Activated CD8-positive, alpha-beta T cell treated with anti-CD3 and anti-CD28 coated beads for 36 hours (primary cell): Measurements from ENCODE around the gene WDR73. TPM values are rescaled to one million over a fixed set of nuclear protein-coding genes. Genes with fewer than 3 reads are reported as not detected.
A peak's percentile ranks its signal among the peaks of the same experiment; 100 is the strongest.

ENCODE experiments used
- ATAC-seq: fragments of 200-7000 bp; cut with Tn5 transposase; one replicate; pipeline ENCODE4 v1.10.0; 2021; ENCODE audit warnings: mild to moderate bottlenecking, moderate library complexity
- CTCF ChIA-PET: fragments of 350-600 bp; sonication (Branson Sonifier 250); formaldehyde crosslinking; loops from one replicate; lab custom pipeline; 2021; ENCODE audit warnings: antibody characterized with exemption; lab: Charles Lee
- POLR2A ChIA-PET: fragments of 350-600 bp; sonication (Branson Sonifier 250); formaldehyde crosslinking; loops from one replicate; lab custom pipeline; 2021; ENCODE audit warnings: antibody characterized with exemption; lab: Charles Lee
- DNase-seq: peaks from one replicate; pipeline ENCODE4 v3.0.0-alpha.2; 2020
- H3K27ac Mint-ChIP-seq: one replicate; pipeline ENCODE4 v1.8.0; 2021; ENCODE audit warnings: mild to moderate bottlenecking, mixed read lengths
- H3K27me3 Mint-ChIP-seq: one replicate; pipeline ENCODE4 v1.8.0; 2021; ENCODE audit warnings: mixed read lengths
- H3K36me3 Mint-ChIP-seq: one replicate; pipeline ENCODE4 v1.8.0; 2021; ENCODE audit warnings: low read depth, mixed read lengths
- H3K4me1 Mint-ChIP-seq: one replicate; pipeline ENCODE4 v1.8.0; 2021; ENCODE audit warnings: low read depth, mixed read lengths
- H3K4me3 Mint-ChIP-seq: one replicate; pipeline ENCODE4 v1.8.0; 2021; ENCODE audit warnings: mild to moderate bottlenecking, moderate library complexity, mixed read lengths
- H3K9me3 Mint-ChIP-seq: one replicate; pipeline ENCODE4 v1.8.0; 2021; ENCODE audit warnings: mixed read lengths
- intact Hi-C: fragments of 100-400 bp; cut with micrococcal nuclease; formaldehyde crosslinking; loops from one replicate; pipeline ENCODE4 v1.10.0; 2022
- total RNA-seq, 2 experiments: library from RNA; stranded (reverse); gene quantifications; one replicate each; pipeline ENCODE4 v1.2.3, GENCODE V29; 2021
- TF ChIP-seq, protein P1 (sequence below): fragments of 200-600 bp; IDR thresholded peaks from one replicate; pipeline ENCODE4 v1.8.0; 2022; ENCODE audit warnings: antibody characterized with exemption, mild to moderate bottlenecking

WDR73 gene
- total RNA-seq, 2 experiments from 2014 or later, result 12.4 to 12.5 TPM

DNA sequence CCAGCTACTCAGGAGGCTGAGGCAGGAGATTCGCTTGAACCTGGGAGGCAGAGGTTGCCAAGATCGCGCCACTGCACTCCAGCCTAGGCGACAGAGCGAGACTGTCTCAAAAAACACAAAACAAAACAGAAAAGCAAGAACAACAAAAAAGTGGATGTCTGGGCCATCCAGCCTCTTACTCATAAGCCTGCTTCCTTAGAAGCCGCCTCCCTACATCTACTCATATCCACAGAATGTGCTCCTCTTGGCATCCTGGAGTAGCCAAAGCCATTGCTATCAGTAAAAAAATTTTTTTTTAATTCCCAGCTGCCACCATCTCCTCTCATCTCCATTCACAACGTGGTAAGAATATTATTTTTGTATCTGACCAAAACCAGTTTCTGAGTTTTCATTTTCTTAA is 42.5 kb downstream of the WDR73 start:
- TF ChIP-seq, protein P1, sequence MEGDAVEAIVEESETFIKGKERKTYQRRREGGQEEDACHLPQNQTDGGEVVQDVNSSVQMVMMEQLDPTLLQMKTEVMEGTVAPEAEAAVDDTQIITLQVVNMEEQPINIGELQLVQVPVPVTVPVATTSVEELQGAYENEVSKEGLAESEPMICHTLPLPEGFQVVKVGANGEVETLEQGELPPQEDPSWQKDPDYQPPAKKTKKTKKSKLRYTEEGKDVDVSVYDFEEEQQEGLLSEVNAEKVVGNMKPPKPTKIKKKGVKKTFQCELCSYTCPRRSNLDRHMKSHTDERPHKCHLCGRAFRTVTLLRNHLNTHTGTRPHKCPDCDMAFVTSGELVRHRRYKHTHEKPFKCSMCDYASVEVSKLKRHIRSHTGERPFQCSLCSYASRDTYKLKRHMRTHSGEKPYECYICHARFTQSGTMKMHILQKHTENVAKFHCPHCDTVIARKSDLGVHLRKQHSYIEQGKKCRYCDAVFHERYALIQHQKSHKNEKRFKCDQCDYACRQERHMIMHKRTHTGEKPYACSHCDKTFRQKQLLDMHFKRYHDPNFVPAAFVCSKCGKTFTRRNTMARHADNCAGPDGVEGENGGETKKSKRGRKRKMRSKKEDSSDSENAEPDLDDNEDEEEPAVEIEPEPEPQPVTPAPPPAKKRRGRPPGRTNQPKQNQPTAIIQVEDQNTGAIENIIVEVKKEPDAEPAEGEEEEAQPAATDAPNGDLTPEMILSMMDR, result no peak
- peaks cover 11% of the 10 kb centered on the region for H3K36me3 Mint-ChIP-seq
- CTCF ChIA-PET, result no interaction called here
- no peaks in the 10 kb centered on the region for H3K27me3 Mint-ChIP-seq
- no peak overlapping the region for H3K27ac Mint-ChIP-seq
- no peaks in the 10 kb centered on the region for H3K9me3 Mint-ChIP-seq
- ATAC-seq, result no peak
- intact Hi-C loops, result no loop called here
- DNase-seq, result no peak
- no peak overlapping the region for H3K4me3 Mint-ChIP-seq
- POLR2A ChIA-PET, result no interaction called here
- no peaks in the 10 kb centered on the region for H3K4me1 Mint-ChIP-seq

DNA sequence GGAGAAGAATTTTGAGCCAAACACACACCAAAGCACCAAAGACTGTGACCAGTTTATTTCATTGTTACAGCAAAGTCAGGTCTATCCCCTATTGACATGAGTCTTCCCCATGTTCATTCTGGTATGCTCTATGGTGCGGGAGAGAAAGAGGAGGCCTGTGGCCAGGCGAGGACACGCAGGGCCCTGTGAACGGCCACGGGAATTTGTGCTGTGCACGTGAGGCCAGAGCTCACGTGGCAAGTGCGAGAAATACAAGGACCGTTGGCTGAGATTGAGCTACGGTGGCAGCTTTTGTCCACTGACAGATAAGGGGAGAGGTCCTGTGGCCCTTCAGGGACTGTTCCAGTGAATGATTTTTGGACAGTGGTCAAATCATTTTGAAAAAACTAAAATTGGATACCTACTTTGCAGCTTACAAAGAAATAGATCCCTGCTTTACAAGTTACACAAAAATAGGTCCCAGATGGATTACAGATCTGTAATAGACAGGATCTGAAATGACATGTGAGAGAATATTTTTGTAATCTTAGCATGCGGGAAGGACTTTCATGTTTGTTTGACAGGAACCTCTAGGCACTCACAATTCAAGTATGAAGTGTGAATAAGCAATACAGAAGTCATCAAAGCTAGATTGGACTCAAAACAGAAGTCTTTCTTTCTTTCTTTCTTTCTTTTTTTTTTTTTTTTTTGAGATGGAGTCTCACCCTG is 44.1 kb downstream of the WDR73 start:
- CTCF ChIA-PET, result interaction anchor here (1.6 kb wide), 1 partner anchor 22 kb away, joined by 4 read pairs; no protein-coding TSS in a partner anchor
- H3K9me3 Mint-ChIP-seq, result no peaks in the 10 kb centered on the region
- POLR2A ChIA-PET, result interaction anchor here (1.7 kb wide), 1 partner anchor 9 kb away, joined by 5 read pairs; the partner anchor contains the start of gene ZSCAN2
- TF ChIP-seq, protein P1, result no peak
- DNase-seq (no peak), ATAC-seq (no peak)
- H3K27ac Mint-ChIP-seq, result no peak overlapping the region
- H3K27me3 Mint-ChIP-seq, result no peaks in the 10 kb centered on the region
- H3K4me3 Mint-ChIP-seq, result no peak overlapping the region
- peaks cover 25% of the 10 kb centered on the region for H3K36me3 Mint-ChIP-seq
- intact Hi-C loops, result no loop called here
- H3K4me1 Mint-ChIP-seq, result peaks cover 16% of the 10 kb centered on the region

DNA sequence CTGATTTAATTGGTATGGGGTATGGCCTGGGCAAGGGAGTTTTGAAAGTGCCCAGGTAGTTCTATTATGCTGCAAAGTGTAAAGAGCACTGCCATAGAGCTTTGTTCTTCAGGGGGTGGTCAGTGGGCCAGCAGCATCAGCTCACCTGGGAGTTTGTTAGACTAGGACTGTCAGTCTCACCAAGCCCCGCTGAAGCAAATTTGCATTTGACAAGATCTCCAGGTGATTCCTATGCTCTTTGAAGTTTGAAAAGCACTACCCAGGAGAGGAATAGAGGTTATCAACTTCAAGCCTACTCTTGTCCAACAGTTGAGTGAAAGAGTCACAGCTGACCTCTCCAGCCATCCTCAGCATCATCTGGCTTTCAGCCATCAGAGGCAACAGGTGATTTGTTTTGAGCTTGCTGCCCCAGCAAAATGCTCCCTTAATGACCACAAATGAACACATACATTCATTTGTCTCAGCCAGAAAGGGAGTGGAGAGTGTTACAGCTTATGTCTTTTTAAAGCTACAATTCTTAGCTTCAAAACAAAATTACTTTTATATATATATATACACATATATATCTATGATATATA is 45.3 kb downstream of the WDR73 start:
- peaks cover 31% of the 10 kb centered on the region for H3K36me3 Mint-ChIP-seq
- H3K27ac Mint-ChIP-seq, result no peak overlapping the region
- POLR2A ChIA-PET, result no interaction called here
- no peak for ATAC-seq
- H3K4me1 Mint-ChIP-seq, result peaks cover 26% of the 10 kb centered on the region
- DNase-seq, result no peak
- H3K4me3 Mint-ChIP-seq, result no peak overlapping the region
- no peaks in the 10 kb centered on the region for H3K9me3 Mint-ChIP-seq
- H3K27me3 Mint-ChIP-seq, result no peaks in the 10 kb centered on the region
- TF ChIP-seq, protein P1, result no peak
- intact Hi-C loops, result no loop called here
- CTCF ChIA-PET, result interaction anchor here (0.8 to 1.6 kb wide), 4 partner anchors 19 to 270 kb away, joined by 3 to 4 read pairs (median 4); no protein-coding TSS in a partner anchor

DNA sequence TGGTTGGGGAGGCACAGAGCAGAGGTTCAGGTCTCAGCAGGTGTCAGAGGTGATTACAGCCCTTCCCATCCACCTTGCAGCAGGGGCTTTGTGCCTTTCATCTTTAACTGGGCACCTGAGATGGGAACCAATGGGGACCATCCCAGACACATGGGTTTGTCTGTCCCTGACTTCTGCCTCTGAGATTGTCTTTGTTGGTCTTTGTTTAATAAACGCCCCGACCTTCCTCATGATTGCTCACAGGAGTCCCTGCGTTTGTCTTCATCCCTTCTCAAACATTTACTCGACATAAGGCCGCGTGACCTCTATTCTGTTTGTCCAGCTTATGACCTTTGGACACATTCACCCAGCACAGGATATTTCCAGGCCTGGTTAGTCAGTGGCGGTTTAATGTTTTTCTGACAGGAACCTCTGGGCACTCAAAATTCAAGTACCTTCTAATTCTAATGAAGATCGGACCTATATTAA is 47.4 kb downstream of the WDR73 start:
- POLR2A ChIA-PET, result interaction anchor here (1.2 kb wide), 1 partner anchor 15 kb away, joined by 3 read pairs; no protein-coding TSS in a partner anchor
- ATAC-seq, result no peak
- intact Hi-C loops, result no loop called here
- H3K27me3 Mint-ChIP-seq, result no peaks in the 10 kb centered on the region
- H3K4me1 Mint-ChIP-seq, result peaks cover 42% of the 10 kb centered on the region
- CTCF ChIA-PET, result interaction anchor here (0.7 kb wide), 1 partner anchor 43 kb away, joined by 3 read pairs; no protein-coding TSS in a partner anchor
- no peak for DNase-seq
- no peak overlapping the region for H3K27ac Mint-ChIP-seq
- H3K4me3 Mint-ChIP-seq, result no peak overlapping the region
- H3K9me3 Mint-ChIP-seq, result no peaks in the 10 kb centered on the region
- TF ChIP-seq, protein P1, result no peak
- peaks cover 34% of the 10 kb centered on the region for H3K36me3 Mint-ChIP-seq

DNA sequence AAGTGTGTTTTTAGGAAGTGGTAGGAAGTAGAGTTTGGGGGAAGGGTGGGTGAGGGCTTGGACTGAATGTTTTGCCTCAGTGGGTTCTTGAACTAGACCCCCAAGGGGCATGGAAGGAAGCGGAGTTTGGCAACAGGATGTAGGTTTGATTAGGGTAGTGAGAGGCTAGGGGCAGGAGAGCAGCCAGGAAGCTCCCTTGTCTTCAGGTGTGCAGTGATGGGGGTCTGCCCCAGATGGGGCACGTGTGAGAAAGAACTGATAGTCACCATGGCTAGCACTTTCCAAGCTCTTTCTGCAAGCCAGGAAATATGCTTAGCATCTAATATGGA is 48.6 kb downstream of the WDR73 start:
- no peak for DNase-seq
- Mint-ChIP-seq H3K36me3 (peaks cover 34% of the 10 kb centered on the region), H3K4me3 (peak overlapping the region; percentile 61), H3K9me3 (no peaks in the 10 kb centered on the region), H3K4me1 (peaks cover 42% of the 10 kb centered on the region), H3K27ac (peak overlapping the region; percentile 84), H3K27me3 (no peaks in the 10 kb centered on the region)
- TF ChIP-seq, protein P1, result no peak
- ATAC-seq, result no peak
- intact Hi-C loops, result no loop called here
- ChIA-PET POLR2A (interaction anchor here (1.2 kb wide), 1 partner anchor 16 kb away, joined by 3 read pairs; no protein-coding TSS in a partner anchor), CTCF (interaction anchor here (0.8 to 1.8 kb wide), 10 partner anchors 9 to 323 kb away, joined by 3 to 9 read pairs (median 3); no protein-coding TSS in a partner anchor)
